ENCODE results near the gene CHMP1A.

DNA sequence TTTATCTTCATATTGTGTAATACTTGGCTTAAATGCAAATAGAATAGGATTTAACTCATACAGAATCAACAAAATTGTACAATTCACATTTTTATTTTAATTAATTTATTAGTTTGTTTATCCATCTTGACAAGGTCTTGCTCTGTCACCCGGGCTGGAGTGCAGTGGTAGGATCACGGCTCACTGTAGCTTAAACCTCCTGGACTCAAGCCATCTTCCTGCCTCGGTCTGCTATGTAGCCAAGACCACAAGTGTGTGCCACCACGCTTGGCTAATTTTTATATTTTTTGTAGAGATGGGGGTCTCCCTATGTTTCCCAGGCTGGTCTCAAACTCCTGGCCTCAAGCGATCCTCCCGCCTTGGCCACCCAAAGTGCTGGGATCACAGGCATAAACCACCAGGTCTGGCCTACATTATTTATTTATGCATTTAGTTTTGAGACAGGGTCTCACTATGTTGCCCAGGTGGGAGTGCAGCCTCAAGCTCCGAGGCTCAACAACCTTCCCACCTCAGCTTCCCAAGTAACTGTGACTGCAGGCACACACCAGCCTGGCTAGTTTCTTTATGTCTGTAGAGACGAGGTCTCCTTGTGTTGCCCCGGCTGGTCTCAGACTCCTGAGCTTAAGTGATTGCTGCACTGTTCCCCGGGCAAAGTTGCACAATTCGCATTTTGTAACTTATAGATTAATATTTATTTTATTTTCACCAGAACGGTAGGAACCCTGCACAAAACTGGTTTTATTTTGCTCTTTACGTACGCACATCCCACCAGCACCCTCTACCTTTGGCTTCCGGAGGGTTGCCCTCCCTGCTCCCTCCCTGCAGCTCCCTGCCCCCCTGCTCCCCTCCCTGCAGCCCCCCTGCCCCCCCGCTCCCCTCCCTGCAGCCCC lies 39.2 kb downstream of the CHMP1A start:
- TF ChIP-seq, protein P1, sequence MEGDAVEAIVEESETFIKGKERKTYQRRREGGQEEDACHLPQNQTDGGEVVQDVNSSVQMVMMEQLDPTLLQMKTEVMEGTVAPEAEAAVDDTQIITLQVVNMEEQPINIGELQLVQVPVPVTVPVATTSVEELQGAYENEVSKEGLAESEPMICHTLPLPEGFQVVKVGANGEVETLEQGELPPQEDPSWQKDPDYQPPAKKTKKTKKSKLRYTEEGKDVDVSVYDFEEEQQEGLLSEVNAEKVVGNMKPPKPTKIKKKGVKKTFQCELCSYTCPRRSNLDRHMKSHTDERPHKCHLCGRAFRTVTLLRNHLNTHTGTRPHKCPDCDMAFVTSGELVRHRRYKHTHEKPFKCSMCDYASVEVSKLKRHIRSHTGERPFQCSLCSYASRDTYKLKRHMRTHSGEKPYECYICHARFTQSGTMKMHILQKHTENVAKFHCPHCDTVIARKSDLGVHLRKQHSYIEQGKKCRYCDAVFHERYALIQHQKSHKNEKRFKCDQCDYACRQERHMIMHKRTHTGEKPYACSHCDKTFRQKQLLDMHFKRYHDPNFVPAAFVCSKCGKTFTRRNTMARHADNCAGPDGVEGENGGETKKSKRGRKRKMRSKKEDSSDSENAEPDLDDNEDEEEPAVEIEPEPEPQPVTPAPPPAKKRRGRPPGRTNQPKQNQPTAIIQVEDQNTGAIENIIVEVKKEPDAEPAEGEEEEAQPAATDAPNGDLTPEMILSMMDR (IDR thresholded peaks at IDR 0.05; ENCODE audit: low read depth, low read length, poor library complexity, severe bottlenecking), result no peak
- no peak for TF ChIP-seq EZH2phosphoT487 (IDR thresholded peaks at IDR 0.05; ENCODE audit: borderline replicate concordance, low read length)

Measured in DOHH2 (cell line).